HG03520 (cell line): Measurements from ENCODE around the gene MROH7.

Experiments
- ATAC-seq: cut with Tn5 transposase; IDR thresholded peaks from one replicate; pipeline ENCODE4 v1.9.1; 2021; ENCODE audit warnings: mild to moderate bottlenecking, moderate library complexity; ENCODE audit not compliant: unreplicated experiment

The MROH7 gene

DNA sequence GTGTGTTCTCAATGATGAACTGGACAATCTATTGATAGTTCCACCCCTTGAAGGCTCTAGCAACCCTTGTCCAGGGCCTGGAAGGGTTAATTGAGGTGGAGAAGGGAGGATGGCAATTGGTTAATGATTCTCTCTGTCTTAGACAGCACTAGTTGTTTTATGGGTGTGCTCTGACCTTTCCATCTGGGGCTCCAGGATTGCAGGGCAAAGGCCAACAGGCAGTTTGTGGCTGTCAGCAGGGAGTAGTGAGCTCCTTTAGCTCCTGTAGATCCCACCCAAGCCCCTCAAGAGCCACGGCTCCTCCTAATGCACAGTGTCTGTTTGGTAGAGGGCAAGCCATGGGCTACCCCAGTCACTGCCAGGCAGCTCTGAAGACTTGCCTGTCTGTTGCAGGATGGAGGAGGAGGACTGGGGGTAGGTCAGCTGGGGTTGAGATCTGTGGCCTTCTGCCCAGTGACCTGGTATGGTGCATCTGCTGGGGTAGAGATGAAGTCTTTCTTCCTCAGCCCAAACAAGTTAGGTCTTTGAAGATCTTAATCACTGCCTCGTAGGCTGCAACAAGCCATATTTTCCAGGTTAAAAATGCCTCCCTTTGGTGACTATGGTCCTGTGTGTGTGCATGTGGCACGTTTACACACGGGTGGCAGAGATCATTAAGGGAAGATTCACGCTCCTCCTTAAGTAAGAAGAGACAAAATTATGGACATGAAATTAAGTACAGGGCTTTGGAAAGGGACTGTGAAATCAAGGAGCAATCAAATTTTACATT, 7.7 kb downstream of the MROH7 start:
- ATAC-seq, result no peak

DNA sequence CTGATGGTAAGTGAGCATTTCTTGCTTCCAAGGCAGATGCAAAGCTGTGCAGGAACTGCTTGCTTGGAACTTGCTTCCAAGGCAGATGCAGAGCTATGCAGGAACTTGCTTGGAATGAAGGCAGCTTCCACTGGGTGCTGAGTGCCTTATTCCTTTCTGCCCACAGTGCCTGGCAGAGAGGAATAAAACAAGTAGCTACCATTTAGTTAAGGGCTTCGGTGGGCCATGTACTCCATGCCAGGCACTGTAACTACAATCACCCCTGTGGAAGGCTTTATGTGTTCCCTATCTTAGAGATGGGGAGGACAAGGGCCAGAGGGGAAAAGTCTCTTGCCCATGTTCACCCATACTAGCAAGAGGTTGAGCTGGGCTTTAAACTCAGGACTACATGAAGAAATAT, 8.3 kb downstream of the MROH7 start:
- ATAC-seq, result no peak

DNA sequence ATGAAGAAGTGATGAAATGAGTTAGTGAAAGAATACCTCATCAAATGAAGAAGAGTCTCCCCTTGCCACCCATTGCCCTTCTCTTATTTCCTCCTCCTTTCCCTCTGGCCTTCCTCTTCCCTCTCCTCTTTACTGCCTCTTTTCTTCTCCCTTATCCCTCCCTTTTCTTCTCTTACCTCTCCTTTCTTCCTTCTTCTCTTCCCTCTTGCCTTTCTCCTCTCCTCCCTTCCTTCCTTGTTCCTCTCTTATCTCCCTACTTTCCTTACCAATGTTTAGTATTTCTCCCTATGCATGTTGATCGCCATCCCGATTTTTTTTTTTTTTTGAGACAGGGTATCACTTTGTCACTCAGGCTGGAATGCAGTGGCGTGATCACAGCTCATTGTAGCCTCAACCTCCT, 8.8 kb downstream of the MROH7 start:
- ATAC-seq, result no peak

DNA sequence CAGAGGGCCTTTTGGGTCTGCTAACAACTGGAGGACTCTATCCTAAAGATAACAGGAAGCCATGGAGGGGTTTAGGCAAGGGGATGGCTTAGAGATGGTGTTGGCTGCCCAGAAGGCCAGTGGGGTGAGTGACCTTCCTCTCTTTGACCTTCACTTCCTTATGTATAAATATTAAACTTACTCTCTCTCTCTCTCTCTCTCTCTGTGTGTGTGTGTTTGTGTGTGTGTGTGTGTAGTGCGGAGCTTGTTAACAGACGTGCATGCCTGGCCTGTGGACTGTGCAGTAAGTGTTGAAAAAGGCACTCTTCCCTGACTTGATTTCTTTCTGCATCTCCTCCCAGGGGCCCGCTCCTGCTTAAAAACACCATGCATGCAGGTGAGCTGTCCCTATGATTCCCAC, 10.0 kb downstream of the MROH7 start:
- ATAC-seq, result no peak

DNA sequence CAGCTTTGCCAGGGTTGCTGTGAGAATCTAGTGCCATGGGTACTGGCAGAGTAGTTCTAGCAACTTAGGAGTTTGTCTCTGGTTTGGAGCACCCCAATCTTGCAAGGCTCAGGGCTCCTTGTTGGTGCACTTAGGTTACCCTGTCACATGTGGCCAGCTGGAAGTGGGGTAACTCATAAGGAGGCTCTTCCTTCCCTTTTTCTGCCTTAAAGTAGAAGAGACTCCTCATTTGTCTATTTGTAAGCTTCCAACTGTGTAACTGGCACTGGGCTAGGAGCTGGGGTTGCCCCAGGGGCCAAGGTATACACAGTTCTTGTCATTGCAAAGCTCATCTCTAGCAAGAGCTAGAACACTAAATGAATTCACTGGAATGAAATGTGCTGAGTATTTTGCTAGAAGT, 10.6 kb downstream of the MROH7 start:
- ATAC-seq, result no peak

DNA sequence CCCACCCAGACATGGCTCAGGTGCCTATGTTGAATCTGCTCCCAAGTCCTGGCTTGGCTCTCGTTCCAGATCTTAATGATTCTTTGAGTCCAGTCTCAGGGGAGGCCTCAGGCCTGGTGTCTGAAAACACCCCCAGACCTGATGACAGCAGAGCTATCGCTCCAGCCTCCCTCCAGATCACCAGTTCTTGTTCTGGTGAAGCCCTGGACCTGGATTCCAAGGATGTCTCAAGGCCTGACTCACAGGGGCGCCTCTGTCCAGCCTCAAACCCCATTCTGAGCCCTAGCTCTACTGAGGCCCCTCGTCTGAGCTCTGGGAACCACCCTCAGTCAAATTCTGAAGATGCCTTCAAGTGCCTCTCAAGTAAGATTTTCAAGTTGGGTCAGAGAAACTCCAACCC, 11.4 kb downstream of the MROH7 start:
- ATAC-seq, result no peak

DNA sequence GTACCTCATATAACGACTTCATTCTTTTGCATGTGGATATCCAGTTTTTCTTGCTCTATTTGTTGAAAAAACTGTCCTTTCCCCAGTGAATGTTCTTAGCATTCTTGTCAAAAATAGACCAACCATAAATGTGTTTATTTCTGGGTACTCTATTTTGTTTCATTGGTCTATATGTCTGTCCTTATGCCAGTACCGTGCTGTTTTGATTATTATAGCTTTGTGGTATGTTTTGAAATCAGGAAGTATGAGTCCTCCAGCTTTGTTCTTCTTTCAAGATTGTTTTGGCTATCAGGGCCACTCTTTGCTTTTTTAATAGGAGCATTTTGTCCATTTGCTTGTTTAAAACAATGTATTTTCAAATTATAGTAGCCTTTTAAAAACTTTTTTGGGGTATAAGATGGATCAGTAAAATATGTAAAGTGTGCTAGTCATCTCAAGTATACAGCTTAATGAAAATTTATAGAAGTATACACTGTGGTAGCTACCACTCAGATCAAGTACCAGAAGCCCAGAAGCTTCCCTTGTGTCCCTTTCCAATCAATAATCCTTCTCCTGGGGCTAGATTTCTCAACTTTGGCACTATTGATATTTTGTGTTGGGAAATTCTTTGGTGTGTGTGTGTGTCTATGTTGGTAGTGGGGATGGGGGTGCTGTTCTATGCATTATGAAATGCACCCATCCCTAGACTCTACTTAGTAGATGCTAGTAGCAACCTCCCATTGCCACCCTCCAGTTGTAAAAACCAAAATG, 16.8 kb downstream of the MROH7 start:
- ATAC-seq, result no peak

DNA sequence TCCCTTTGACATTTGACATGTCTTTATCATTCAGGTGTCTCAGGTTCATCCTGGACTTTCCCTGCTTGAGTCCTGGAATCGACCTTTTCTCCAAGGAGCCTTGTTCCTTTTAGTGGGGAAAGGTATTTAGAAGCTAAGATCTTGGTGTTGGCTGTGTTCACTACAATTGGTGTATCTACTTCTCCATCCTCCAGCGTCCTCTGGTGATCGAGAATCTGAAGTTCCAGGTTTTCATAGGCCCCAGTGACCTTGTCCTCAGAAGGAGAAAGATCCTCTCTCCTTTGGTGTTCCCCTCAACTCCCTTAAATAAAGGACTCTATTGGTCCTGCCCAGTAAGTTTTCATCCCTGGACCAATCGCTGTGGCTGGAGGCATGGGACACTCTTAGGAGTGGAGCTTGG, 22.1 kb downstream of the MROH7 start:
- no peak for ATAC-seq

DNA sequence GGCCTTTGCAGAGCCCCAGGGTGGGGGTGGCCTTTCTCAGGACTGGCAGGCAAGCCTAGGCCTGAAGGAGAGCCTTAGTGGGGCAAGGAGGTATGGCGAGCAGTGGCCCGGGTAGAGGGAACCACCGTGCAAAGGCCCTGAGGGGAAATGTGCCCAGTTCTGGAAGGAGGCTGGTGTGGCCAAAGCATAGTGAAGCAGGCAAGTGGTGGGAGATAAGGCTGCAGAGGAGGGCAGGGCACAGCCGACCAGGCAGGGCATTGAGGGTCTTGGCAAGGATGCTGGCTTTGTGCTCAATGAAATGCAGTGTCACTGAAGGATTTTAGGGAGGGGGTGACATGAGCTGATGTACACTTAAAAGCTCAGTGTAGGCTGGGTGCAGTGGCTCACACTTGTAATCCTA, 22.8 kb downstream of the MROH7 start:
- ATAC-seq, result no peak

DNA sequence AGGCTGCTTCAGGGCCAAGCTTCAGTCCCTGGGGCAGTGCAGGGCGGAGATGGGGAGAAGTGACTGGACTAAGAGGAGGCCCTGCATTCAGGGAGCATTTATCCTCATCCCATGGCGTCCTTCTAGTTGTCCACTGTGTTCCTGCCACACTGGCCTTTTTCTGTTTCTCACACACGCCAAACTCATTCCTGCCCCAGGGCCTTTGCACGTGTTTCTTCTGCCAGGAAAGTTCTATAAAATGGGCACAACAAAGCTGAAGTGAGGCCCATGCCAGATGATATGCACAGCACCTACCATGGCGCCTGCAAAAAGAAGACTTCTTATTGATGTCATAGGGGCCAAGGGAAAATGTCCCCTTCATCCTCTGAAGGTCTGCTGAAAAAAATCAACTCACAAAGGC, 24.3 kb downstream of the MROH7 start:
- no peak for ATAC-seq

DNA sequence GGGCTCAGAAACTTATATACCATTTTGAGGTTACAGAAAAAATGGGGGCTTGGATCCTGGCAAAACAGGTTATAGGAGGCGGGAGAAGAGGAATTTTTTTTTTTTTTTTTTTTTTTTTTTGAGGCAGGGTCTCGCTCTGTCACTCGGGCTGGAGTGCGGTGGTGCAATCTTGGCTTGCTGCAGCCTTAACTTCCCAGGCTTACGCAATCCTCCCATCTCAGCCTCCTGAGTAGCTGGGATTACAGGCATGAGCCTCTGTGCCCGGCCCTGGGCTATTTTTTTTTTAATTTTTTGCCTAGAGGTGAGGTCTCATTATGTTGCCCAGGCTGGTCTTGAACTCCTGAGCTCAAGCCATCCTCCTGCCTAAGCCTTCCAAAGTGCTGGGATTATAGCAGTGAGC, 24.7 kb downstream of the MROH7 start:
- no peak for ATAC-seq

DNA sequence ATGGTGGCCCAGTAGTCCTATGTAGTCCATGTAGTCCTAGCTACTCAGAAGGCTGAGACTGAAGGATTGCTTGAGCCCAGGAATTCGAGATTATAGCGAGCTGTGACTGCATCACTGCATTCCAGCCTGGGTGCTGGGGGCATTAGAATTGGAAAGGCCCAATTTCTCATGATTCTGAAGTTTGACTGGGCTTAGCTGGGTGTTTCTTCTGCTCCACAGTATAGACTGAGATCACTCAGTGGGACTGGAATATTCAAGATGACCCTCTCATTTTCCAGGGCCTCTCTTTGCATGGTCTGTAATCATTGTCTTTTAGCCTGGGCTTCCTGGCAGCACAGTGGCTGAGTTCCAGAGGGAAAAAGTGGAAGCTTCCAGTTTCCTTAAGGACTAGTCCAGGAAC, 26.2 kb downstream of the MROH7 start:
- no peak for ATAC-seq

DNA sequence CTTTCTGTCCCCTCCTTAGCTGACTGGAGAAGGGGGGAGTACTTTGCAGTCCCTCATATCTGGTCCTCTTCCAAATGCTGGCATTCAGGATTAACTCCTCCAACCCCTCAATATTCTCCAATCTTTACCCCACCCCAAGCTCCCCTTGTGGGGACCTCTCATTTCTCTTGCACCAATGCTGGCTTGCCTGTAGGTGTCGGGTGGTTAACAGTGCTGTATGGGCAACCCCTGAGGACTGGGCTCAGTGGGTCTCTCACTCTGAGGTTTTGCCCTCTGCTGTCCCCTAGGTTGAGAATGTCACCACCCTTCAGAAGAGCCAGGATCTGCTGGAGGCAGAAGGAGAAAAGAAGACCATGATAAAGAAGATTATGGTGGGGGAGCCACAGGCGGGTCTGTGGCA, 27.0 kb downstream of the MROH7 start:
- ATAC-seq, result no peak

DNA sequence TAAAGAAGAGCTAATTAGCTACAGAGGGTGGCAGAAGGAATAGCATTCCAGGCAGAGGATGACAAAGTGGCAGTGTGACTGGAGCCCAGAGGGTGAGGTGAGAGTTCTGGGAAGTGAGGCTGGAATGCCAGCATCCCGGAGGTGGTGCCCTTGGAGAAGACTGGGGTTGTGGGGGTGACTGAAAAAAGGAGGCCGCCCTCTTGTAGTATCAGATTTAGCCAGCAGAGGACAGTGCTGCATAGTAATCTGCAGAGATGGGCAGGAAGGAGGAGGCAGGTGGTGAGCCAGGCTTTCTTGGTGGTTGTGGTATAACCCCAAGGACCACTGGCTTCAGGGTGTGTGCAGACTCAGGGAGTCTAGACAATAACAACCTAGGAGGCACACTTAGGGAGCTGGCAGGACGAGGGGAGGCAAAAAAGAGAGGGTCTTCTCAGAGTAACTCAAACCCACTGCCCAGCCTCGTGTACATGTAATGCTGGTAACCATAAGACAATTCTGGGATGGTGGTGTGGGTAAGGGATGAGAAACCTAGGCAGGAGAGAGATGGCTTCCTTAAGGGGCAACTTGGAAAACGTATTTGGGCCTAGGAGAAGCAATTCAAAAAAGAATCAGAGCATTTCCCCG, 30.5 kb downstream of the MROH7 start:
- no peak for ATAC-seq

DNA sequence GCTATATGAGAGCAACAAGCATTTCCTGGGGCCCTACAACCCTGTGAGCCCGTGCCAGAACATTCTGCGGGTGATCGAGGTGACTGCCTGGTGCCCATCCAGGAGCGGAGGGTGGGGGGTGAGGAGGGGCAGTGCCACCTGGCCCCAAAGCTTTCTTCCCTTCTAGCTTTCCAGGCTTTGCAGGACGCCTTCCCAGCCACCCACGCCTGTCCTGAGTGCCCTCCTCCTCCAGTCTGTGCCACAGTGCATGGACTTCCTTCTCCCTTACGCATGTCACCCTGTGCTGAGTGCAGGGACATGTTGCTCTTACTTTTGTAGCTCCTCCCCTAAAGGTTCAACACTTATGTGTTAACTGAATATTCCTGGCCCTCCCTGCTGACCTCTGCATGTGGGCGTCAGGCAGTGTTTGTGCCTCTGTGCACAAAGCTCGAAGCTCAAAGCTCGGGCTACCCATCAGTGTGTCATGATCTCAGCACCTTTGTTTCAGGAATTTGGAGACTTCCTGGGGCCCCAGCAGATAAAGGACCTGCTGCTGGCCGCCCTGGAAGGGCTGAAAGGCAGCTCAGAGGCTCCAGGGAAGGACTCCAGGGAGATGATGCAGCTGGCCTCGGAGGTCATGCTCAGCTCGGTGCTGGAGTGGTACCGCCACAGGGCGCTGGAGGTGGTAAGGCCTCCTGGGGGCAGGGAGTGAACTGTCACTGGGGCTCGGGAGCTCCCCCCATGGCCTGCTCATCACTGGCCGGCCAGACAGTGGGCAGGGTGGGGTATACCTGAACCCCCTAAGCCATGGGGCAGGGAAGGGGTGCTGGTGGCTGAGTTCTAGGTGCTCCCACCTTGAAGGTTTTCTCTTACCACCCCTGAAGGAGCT, 37.4 kb downstream of the MROH7 start:
- no peak for ATAC-seq

DNA sequence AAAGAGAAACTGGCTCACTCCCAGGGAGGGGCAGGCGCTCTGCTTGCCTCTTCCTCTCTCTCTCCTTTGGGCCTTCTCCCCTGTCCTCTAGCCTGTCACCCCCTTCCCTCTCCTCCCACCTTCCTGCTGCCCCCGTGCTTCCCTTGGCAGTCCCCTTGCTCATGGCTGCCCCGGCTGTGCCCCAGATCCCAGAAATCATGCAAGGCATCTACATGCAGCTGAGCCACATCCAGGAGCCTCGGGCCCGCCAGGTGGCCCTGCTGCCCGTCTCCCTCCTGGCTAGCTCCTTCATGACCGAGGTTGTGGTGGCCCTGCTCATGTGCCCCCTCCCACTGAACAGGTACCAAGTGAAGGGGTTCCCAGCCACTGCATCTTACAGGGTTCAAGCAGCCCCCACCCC, 38.1 kb downstream of the MROH7 start:
- no peak for ATAC-seq

DNA sequence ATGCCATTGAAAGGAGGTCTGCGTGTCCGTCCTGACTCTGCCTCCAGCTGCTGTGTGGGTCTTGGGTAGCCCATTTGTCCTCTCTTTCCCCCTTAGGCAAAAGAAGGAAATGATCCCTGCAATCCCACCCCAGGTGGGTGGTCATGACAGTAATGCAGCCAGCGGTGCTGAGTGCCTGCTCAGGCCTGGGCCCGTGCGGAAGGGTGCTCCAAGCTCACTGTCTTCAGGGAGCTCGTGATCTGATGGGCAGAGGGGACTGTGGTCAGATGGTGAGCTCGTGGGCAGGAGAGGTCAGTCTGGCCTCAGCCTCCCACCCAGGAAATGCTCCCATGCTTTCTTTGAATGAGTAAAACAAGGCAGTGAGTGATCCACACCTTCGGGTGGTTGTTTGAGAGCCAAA, 38.8 kb downstream of the MROH7 start:
- no peak for ATAC-seq

DNA sequence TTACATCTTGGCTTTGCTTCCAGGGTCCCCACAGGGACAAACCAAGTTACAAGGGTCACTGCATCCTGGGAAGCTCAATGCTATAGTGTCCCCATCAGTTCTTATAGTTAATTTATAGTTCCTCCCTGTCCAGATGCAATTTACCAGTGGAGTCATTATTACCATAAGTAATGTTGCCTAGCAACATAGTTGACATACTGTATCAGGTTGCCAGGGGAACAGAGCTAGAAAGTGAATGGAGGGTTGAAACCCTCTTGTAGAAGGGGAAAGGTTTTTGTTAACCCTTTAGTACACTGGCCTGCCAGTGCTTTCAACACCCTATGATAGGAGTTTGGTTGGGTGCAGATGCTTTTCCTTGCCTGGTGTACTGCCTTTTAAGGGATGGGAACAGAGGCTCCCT, 39.8 kb downstream of the MROH7 start:
- no peak for ATAC-seq

DNA sequence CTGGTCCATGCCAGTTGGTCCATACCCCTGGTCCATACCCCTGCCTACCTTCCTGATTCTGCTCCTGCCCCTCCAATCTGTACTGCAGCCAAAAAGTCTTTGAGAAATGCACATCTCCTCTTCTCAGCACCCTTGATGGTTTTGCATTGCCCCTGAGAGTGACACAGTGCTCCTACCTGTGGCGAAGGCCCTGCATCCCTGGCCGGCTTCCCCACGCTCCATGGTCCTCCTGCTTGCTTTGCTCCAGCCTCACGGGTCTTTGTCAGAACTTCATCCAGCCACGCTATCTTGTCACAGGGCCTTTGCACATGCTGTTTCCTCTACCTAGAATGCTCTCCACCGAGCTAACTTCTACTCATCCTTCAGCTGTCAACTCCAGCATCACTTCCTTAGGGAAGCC, 41.9 kb downstream of the MROH7 start:
- no peak for ATAC-seq

DNA sequence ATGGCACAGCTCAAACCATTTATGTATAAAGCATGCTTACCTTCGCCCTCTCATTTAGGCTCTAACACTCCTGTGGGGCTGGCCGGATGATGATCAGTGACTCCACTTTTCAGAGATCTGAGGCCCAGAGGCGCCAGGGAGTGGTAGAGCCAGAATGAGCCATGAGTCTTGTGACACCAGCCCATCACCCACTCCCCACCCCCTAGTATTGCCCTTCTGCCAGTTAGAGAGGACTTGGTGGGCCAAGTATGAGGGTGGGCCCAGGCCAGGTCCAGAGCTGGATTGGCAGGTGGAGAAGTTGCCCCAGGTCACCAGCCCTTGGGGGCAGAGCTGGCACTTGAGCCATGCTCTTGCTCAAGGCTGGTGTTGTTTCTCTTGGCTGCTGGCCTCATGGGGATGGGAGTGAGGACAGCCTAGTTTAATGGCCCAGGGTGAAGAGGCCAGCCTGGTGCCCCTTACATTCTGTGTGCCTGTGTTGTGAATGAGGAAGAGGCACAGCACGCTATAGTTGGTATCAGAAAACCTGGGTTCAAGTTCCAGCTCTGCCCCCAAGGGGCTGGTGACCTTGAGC, 43.8 kb downstream of the MROH7 start:
- no peak for ATAC-seq

DNA sequence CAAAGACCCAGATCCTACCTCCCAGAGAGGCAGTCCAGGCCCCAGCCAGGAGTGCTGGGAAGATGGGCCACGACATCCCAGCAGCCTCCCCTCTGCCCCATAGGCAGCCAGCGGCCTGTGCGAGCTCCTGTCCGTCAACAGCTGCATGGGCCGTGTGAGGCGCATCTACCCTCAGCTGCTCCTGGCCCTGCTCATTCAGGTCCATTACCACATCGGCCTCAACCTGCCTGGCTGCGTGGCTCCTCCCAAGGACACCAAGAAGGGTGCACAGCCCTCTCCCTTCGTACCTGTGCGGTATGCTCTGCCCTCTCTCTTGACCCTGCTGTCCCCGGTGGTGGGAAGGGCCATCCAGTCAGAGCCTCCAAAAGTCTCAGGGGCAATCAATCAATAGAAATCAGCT, 44.6 kb downstream of the MROH7 start:
- no peak for ATAC-seq
